HL-60 (cell line): ENCODE data around the gene KRTAP10-11.

Experiments used
- CTCF ChIP-seq: IDR thresholded peaks from one replicate; pipeline ENCODE4 v1.5.1; 2011; ENCODE audit warnings: low read length, control low read depth, inconsistent platforms; ENCODE audit not compliant: insufficient read depth
- GABPA ChIP-seq: IDR thresholded peaks from 2 replicates; pipeline ENCODE4 v1.6.1; 2012; ENCODE audit warnings: low read depth
- POLR2AphosphoS5 ChIP-seq: IDR thresholded peaks from 2 replicates; pipeline ENCODE4 v1.6.1; 2012; ENCODE audit warnings: low read depth
- TF ChIP-seq, protein P1 (sequence below): IDR thresholded peaks from 2 replicates; pipeline ENCODE4 v1.6.1; 2012; ENCODE audit warnings: low read depth; ENCODE audit not compliant: insufficient replicate concordance

- TF ChIP-seq CTCF (no peak), GABPA (no peak), POLR2AphosphoS5 (no peak)
- TF ChIP-seq, protein P1, sequence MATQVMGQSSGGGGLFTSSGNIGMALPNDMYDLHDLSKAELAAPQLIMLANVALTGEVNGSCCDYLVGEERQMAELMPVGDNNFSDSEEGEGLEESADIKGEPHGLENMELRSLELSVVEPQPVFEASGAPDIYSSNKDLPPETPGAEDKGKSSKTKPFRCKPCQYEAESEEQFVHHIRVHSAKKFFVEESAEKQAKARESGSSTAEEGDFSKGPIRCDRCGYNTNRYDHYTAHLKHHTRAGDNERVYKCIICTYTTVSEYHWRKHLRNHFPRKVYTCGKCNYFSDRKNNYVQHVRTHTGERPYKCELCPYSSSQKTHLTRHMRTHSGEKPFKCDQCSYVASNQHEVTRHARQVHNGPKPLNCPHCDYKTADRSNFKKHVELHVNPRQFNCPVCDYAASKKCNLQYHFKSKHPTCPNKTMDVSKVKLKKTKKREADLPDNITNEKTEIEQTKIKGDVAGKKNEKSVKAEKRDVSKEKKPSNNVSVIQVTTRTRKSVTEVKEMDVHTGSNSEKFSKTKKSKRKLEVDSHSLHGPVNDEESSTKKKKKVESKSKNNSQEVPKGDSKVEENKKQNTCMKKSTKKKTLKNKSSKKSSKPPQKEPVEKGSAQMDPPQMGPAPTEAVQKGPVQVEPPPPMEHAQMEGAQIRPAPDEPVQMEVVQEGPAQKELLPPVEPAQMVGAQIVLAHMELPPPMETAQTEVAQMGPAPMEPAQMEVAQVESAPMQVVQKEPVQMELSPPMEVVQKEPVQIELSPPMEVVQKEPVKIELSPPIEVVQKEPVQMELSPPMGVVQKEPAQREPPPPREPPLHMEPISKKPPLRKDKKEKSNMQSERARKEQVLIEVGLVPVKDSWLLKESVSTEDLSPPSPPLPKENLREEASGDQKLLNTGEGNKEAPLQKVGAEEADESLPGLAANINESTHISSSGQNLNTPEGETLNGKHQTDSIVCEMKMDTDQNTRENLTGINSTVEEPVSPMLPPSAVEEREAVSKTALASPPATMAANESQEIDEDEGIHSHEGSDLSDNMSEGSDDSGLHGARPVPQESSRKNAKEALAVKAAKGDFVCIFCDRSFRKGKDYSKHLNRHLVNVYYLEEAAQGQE, result no peak
Observed at GRCh38 chr21:44617071-44617501, 29.1 kb upstream of the KRTAP10-11 start.
